ENCODE data around the gene USP50.
"Not testable (repeated sequence)": the region's sequence is repeated elsewhere in the genome, so short reads cannot be mapped to it uniquely, and the experiment has no call there.

Gene USP50

GRCh38 chr15:50546566-50546965 lies at the start of gene USP50:
USP50 (minus strand) TSS chr15:50546666; CDS start chr15:50546525, 141 bp downstream.
- H3K27ac Mint-ChIP-seq: no peak within 1 kb of the TSS
- TF ChIP-seq, protein P1, sequence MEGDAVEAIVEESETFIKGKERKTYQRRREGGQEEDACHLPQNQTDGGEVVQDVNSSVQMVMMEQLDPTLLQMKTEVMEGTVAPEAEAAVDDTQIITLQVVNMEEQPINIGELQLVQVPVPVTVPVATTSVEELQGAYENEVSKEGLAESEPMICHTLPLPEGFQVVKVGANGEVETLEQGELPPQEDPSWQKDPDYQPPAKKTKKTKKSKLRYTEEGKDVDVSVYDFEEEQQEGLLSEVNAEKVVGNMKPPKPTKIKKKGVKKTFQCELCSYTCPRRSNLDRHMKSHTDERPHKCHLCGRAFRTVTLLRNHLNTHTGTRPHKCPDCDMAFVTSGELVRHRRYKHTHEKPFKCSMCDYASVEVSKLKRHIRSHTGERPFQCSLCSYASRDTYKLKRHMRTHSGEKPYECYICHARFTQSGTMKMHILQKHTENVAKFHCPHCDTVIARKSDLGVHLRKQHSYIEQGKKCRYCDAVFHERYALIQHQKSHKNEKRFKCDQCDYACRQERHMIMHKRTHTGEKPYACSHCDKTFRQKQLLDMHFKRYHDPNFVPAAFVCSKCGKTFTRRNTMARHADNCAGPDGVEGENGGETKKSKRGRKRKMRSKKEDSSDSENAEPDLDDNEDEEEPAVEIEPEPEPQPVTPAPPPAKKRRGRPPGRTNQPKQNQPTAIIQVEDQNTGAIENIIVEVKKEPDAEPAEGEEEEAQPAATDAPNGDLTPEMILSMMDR (IDR thresholded peaks at IDR 0.05; ENCODE audit: unreplicated experiment in 3 of 3): no peak
- H3K4me1 Mint-ChIP-seq: peaks cover 19% of the 10 kb centered on the region
- H3K9me3 Mint-ChIP-seq: no peaks in the 10 kb centered on the region
- H3K27me3 Mint-ChIP-seq (ENCODE audit: low read depth): peaks cover 12% of the 10 kb centered on the region
- H3K4me3 Mint-ChIP-seq: no peak within 1 kb of the TSS
- H3K36me3 Mint-ChIP-seq (ENCODE audit: low read depth): no peaks in the 10 kb centered on the region

GRCh38 chr15:50594311-50594710 lies 47.8 kb upstream of the USP50 start:
- Mint-ChIP-seq H3K27ac (no peak overlapping the region), H3K36me3 (ENCODE audit: low read depth) (peaks cover 51% of the 10 kb centered on the region), H3K27me3 (ENCODE audit: low read depth) (no peaks in the 10 kb centered on the region), H3K4me3 (no peak overlapping the region), H3K4me1 (no peaks in the 10 kb centered on the region), H3K9me3 (no peaks in the 10 kb centered on the region)
- TF ChIP-seq, protein P1 (IDR thresholded peaks at IDR 0.05; ENCODE audit: unreplicated experiment in 3 of 3): no peak

DNA sequence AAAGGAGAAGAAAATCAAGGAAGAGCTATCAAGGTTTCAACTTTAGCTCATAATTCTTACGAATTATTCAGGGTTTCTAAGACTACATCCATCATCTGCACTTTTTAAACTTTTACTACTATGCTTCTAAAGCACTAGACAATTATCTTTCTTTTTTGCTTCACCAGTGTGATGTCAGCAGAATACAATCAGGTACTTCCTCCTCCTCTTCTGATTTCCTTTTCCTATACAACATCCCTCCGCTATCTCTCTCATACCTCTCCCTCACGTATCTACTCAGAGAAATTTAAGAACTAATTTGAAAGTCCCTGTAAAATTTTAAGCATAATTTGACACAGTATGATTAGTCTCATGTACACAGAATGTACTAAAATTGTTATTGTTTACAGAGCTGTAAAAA lies 47.3 kb upstream of the USP50 start:
- TF ChIP-seq, protein P1 (IDR thresholded peaks at IDR 0.05; ENCODE audit: unreplicated experiment in 3 of 3): no peak

DNA sequence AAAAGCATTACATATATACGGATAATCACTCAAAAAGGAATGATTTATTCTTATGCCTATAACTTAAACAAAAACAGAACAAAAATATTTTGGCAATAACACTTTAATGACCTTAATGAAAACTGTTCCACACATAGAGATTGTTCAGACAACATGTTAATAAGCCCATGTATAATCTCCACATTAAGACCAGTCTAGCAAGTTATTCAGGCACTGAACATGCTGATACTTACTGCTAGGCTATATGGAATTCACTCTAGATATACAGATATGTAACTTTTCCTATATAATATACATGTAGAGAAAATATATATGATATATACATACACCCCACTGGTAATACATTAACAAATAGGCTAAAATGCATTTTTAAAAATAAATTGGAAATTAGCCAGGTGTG lies 43.8 kb upstream of the USP50 start:
- Mint-ChIP-seq H3K9me3 (no peaks in the 10 kb centered on the region), H3K36me3 (ENCODE audit: low read depth) (peaks cover 46% of the 10 kb centered on the region), H3K4me1 (no peaks in the 10 kb centered on the region), H3K4me3 (no peak overlapping the region), H3K27me3 (ENCODE audit: low read depth) (no peaks in the 10 kb centered on the region), H3K27ac (no peak overlapping the region)
- TF ChIP-seq, protein P1 (IDR thresholded peaks at IDR 0.05; ENCODE audit: unreplicated experiment in 3 of 3): no peak

More for the DNA sequence above, 47.3 kb upstream of the USP50 start:
- Mint-ChIP-seq H3K4me3 (no peak overlapping the region), H3K27me3 (ENCODE audit: low read depth) (no peaks in the 10 kb centered on the region), H3K9me3 (no peaks in the 10 kb centered on the region), H3K27ac (no peak overlapping the region), H3K36me3 (ENCODE audit: low read depth) (peaks cover 48% of the 10 kb centered on the region), H3K4me1 (no peaks in the 10 kb centered on the region)

- H3K27ac Mint-ChIP-seq: no peak overlapping the region
- no peak overlapping the region for H3K4me3 Mint-ChIP-seq
Measured at GRCh38 chr15:50577492-50577891, 31.0 kb upstream of the USP50 start.

DNA sequence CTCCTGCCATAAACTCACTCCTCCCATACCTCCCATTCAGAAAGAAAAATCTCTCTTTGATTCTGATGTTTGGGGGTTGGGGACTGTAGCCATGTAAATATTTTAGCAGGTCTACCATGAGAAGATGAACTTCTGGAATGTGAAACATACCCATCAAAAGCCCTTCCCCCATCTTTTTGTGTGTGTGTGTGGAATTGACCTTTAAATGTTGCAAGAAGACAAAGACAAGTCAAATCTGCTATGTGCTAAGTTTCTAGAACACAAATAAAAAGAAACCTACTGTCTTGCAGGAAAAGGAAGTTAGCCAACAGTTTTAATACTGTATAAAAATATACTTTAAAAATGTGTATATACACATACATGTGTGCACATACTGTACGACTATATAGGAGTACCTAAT lies 29.7 kb upstream of the USP50 start:
- no peak overlapping the region for H3K27ac Mint-ChIP-seq
- H3K27me3 Mint-ChIP-seq (ENCODE audit: low read depth): no peaks in the 10 kb centered on the region
- H3K9me3 Mint-ChIP-seq: no peaks in the 10 kb centered on the region
- no peak overlapping the region for H3K4me3 Mint-ChIP-seq
- H3K36me3 Mint-ChIP-seq (ENCODE audit: low read depth): peaks cover 54% of the 10 kb centered on the region
- TF ChIP-seq, protein P1 (IDR thresholded peaks at IDR 0.05; ENCODE audit: unreplicated experiment in 3 of 3): no peak
- no peaks in the 10 kb centered on the region for H3K4me1 Mint-ChIP-seq

More at GRCh38 chr15:50577492-50577891, 31.0 kb upstream of the USP50 start:
- Mint-ChIP-seq H3K27me3 (ENCODE audit: low read depth) (no peaks in the 10 kb centered on the region), H3K9me3 (no peaks in the 10 kb centered on the region), H3K4me1 (no peaks in the 10 kb centered on the region), H3K36me3 (ENCODE audit: low read depth) (peaks cover 57% of the 10 kb centered on the region)
- TF ChIP-seq, protein P1 (IDR thresholded peaks at IDR 0.05; ENCODE audit: unreplicated experiment in 3 of 3): no peak

DNA sequence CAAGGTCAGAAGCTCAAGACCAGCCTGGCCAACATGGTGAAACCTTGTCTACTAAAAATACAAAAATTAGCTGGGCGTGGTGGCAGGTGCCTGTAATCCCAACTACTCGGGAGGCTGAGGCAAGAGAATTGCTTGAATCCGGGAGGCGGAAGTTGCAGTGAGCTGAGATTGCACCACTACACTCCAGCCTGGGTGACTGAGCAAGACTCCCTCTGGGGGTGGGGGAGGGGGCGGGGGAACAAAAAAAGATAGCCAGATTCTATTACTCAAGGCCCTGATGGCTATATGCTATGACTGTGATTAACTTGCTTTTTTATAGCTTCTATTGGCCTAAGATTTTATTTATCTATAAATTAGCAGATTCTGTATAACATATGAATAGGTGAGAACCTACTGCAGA lies 27.4 kb upstream of the USP50 start:
- H3K9me3 Mint-ChIP-seq; H3K4me1 Mint-ChIP-seq; H3K27ac Mint-ChIP-seq; H3K4me3 Mint-ChIP-seq; H3K27me3 Mint-ChIP-seq (ENCODE audit: low read depth): not testable (repeated sequence)
- H3K36me3 Mint-ChIP-seq (ENCODE audit: low read depth): peaks cover 69% of the 10 kb centered on the region
